ENCODE data around the gene CDRT4.

Gene CDRT4

GRCh38 chr17:15472891-15473290 lies 5.5 kb upstream of the CDRT4 start:
- no peak overlapping the region for H3K4me3 ChIP-seq (replicated peaks; ENCODE audit: low read depth, low read length)
- no peak for DNase-seq (ENCODE audit: low read depth)
- no peak for TF ChIP-seq CTCF (IDR thresholded peaks at IDR 0.05; ENCODE audit: low read length, missing control alignments)

GRCh38 chr17:15470536-15470935 lies 3.1 kb upstream of the CDRT4 start:
- TF ChIP-seq CTCF (IDR thresholded peaks at IDR 0.05; ENCODE audit: low read length, missing control alignments): no peak
- no peak for DNase-seq (ENCODE audit: low read depth)
- no peak overlapping the region for H3K4me3 ChIP-seq (replicated peaks; ENCODE audit: low read depth, low read length)

GRCh38 chr17:15469260-15469659 lies 1.8 kb upstream of the CDRT4 start:
- peak; percentile 47 for DNase-seq (ENCODE audit: low read depth)

GRCh38 chr17:15468126-15468525 lies 705 bp upstream of the CDRT4 start:
- no peak for TF ChIP-seq CTCF (IDR thresholded peaks at IDR 0.05; ENCODE audit: low read length, missing control alignments)
- DNase-seq (ENCODE audit: low read depth): no peak
- no peak overlapping the region for H3K4me3 ChIP-seq (replicated peaks; ENCODE audit: low read depth, low read length)

More at GRCh38 chr17:15469260-15469659, 1.8 kb upstream of the CDRT4 start:
- no peak overlapping the region for H3K4me3 ChIP-seq (replicated peaks; ENCODE audit: low read depth, low read length)
- no peak for TF ChIP-seq CTCF (IDR thresholded peaks at IDR 0.05; ENCODE audit: low read length, missing control alignments)

- H3K4me3 ChIP-seq (replicated peaks; ENCODE audit: low read depth, low read length): no peak overlapping the region
- TF ChIP-seq CTCF (IDR thresholded peaks at IDR 0.05; ENCODE audit: low read length, missing control alignments): no peak
- no peak for DNase-seq (ENCODE audit: low read depth)
Measured at GRCh38 chr17:15466131-15466530, 1.3 kb downstream of the CDRT4 start.

GRCh38 chr17:15465045-15465701 lies 2.2 kb downstream of the CDRT4 start:
- no peak for DNase-seq (ENCODE audit: low read depth)
- no peak for TF ChIP-seq CTCF (IDR thresholded peaks at IDR 0.05; ENCODE audit: low read length, missing control alignments)
- H3K4me3 ChIP-seq (replicated peaks; ENCODE audit: low read depth, low read length): no peak overlapping the region
